Measurements from ENCODE around the gene RNF25.

Gene RNF25

DNA sequence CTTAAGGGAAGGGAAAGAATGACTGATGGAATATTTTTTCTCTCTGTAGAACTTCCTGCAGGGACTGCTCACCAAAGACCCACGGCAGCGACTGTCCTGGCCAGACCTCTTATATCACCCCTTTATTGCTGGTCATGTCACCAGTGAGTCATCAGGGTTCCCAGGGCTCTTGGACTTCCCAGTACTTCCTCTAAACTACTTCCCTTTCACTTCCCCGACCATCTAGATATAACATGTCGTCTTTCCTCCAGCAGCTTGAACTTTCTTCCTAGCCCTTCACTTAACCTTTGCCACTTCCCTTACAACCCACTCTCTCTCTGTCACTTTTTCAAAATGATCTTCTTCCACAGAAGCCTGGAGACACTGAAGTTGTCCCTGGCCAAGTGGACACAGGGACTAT, 7.3 kb upstream of the RNF25 start:
- DNase-seq, result no peak

- DNase-seq, result no peak
These were observed 627 bp downstream of the RNF25 start for GRCh38 chr2:218671097-218671653.

- no peak for DNase-seq
These were observed 7.1 kb downstream of the RNF25 start for GRCh38 chr2:218664653-218665052.

DNA sequence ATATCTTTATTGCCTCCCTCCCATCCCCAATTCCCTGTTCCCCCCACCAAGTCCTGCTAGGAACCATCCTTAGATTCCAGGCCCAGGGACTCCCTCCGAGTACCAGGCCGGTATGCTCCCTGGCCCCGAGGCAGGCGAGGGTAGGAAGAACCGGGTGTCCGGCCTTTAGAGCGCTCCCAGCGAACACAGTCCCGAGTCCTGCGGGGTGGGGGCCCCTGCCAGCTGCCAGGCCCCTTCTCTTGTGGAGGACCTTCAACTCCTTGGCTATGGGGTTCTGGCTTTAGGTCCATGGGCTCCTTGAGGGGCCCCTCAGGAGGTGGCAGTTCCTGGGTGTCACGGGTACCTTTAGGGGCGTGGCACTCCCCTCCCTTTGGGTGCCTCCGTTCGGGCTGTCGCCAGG, 7.9 kb downstream of the RNF25 start:
- no peak for DNase-seq

- DNase-seq, result no peak
These were observed 9.0 kb downstream of the RNF25 start for GRCh38 chr2:218662827-218663226.

DNA sequence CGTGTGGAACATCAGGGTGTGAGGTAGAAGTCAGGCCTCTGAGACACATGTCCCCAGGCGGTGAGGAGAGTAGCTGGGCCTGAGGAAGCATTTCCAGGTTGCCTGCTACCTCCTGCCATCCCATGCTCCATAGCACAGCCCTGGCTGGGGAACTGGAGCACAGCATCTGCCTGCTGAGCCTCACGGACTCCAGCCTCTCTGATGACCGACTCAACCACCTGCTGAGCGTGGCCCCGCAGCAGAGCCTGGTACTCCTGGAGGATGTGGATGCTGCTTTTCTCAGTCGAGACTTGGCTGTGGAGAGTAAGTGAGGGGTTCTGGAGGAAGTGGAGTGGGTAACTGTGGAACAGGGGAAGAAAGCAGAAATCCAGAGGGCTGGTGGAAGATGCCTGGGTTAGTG, 9.4 kb downstream of the RNF25 start:
- no peak for DNase-seq

GRCh38 chr2:218659988-218660358, 11.8 kb downstream of the RNF25 start:
- no peak for DNase-seq

DNA sequence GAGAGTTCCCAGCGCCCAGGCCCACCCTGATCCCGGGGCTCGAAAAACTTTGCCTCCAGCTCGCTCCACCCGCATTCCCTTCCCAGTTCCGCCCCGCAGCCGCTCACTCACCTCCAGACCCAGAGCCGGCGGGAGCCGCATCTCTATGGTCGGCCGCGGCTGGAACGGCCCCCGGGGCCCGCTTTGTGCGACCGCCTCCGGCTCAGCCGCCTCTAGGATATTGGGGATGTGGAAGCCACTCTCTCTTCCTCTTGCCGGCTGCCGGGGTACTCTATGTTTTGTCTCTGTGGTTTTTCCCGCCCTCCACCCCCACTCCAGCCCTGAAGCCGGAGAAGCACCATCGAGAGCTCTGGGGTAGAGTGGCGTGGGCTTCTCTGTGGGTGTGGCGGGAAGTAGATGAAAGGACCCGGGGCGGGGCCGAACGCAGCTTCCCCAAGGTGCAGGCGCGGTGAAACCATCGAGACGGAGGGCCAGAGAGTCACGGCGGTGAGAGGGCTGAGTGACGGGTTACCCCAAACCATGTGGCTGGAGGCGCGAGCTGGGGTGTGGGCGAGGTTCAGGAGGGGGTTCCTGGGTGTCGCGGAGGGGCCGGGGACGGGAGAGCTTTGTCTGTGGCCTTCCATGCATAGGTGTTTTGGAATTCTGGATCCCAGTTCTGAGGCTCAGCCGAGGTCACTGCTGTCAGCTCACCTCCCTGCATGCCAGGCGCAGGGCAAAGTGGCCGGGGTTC, 12.4 kb downstream of the RNF25 start, which contains the start of the genes BCS1L and ZNF142:
Gene BCS1L, plus strand, starts transcription at position 426 of the 730 bp plus-strand sequence. CDS start 1,305 bp downstream, outside the sequence.
Gene ZNF142, minus strand, starts transcription at position 366 of the 730 bp plus-strand sequence. CDS start 3,194 bp downstream, outside the sequence.
- DNase-seq, result peak; percentile 84

DNA sequence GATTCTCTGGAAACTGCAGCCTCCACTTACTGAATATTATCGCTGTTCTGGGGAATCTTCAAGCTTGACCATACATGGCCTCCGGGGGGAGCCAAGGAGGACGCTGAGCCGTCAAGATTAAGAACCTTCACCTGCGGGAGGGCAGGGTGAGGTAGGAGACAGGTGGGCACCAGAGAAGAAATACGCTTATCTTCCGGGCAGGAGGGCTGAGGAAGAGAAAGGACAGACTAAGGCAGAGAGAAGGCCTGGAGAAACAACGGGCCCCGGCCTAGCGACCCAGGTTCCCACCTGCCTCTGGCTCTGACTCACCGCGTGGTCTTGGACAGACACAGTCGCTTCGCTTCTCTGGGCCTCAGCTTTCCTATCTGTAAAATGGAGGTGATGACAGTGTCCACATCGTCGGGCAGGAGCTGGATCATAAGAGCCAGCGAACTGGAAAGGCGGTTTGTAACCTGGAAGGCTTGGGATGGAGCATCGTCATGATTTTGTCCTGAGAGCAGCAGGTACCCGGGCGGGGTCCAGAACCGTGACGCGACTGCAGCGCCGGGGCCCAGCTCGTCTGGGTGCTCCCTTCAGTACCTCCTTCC, 13.0 kb downstream of the RNF25 start:
- peak; percentile 33 for DNase-seq

DNA sequence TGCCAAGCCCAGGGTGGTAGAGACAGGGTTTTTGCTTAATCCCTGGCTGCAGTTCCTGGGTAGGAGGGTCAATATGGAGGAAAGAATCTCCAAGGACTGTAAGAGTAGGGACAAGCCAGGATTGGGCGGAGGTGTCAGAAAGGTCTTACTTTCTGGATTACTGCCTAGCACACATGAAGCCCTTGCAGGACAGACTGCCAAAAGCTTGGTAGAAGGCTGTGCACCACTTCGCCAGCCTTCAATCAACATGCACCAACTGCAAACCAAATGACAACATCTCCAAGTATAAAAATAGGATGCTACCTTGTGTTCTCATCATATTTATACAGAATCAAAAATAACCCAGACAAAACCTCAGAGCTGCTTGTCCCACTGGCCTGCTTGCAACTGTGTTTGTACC, 16.1 kb downstream of the RNF25 start:
- no peak for DNase-seq

GRCh38 chr2:218648787-218649100, 23.1 kb downstream of the RNF25 start:
- no peak for DNase-seq

DNA sequence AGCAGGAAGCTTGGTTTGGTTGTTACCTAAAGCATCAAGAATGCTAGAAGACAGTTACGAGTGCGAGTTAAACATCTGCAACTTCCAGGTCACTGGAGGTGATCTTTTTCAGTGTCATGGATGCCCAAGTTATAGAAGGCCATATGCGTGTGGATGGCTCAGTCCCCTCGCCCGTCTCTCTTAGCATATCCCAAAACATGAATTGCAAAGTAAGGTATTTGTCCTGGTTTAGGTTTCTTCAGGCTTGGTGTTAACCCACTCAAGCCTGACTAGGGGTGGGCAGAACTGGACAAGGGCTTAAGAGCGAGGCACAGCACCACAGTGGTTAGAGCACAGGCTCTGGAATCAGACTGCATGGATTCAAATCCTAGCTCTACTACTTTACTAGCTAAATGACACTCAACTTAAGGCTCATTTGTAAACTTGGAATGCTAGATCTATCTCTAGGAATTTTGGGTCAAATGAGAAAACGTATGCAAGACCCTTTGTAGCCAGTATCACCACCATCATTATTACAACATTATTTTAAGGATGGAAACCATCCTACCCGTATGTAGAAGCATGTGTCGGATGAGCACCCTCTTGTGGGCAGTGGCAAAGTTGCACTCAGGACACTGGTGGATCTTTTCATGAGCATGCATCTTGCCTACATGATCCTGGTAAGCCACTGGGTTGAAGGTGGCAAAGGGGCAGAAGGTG, 23.6 kb downstream of the RNF25 start:
- DNase-seq, result peak; percentile 58

DNA sequence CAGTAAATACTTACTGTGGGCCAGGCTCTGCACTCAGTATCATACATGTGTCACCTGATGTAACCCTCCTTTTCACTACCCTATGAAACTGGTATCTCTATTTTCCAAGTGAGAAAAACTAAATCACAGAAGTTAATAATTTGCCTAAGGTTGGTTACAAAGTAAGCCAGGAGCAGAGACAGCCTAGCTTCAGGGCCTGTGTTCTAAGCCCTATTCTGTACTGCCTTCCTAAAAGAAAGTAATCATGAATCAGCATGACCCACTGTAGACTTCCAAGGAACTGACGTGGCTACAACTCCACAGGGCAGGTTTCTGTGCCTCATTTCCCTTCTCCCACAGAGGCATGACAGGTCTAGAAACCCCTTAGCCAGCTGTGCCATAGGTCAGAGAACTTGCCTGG, 26.7 kb downstream of the RNF25 start:
- DNase-seq, result no peak

DNA sequence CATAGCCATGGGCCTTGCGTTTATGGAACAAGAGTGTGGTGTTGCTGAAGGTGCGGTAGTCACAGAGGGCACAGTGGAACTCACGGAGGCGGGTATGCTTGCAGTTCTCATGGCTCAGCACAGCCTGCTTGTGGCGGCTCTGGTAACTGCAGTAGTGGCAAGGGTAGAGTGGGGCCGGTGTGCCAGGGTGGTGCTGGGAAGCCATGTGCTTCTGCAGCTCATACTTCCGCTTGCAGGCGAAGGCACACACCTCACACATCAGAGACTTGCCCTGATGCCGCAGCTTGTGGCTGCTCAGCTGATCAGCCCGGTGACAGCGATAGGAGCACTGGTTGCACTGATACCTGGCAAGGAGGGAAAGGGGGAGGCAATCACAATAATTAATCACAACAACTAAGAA, 27.1 kb downstream of the RNF25 start:
- DNase-seq, result no peak

- no peak for DNase-seq
These were observed 28.0 kb downstream of the RNF25 start for GRCh38 chr2:218643751-218644310.

DNA sequence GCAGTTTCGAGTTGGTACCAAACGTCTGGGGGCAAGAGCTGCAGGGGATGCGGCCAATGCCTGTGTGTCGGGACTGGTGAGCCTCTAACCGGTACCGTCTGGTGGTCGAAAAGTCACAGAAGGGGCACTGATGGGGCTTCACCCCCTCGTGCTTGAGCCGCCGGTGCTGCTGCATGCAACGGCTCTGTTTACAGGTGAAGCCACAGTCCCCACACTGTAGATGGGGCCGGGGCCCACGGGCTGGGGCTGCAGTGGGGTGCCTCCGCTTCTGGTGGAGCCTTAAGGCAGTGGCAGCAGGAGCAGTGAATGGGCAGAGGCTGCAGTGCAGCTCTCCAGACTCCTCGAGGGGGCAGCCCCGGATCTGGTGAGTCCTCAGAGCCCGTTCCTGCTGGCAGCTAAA, 29.0 kb downstream of the RNF25 start:
- DNase-seq, result no peak

DNA sequence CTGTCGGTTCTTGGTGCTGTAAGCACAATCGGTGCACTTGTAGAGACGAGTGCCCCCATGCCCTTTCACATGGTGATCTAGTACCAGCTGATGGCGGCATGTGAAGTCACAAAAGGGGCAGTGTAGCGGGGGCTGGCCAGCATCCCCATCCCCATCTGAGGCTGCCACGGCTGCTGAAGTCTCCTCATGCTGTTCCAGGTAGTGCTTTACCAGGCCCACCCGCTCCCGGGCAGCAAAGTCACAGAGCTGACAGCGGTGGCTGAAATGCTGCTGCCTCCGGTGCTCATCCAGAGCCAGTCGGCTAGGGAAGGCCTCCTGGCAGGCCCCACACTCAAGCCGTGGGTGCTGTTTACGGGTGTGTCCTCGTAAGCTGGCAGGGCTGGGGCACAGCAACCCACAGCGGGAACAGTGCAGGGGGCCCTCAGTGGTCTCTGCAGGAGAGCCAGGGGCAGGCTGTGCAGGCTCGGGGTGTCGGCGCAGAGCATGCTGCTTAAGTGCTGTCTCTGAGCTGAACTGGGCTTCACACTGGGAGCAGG, 29.6 kb downstream of the RNF25 start:
- DNase-seq, result no peak

GRCh38 chr2:218638372-218638771, 33.4 kb downstream of the RNF25 start:
- no peak for DNase-seq

DNA sequence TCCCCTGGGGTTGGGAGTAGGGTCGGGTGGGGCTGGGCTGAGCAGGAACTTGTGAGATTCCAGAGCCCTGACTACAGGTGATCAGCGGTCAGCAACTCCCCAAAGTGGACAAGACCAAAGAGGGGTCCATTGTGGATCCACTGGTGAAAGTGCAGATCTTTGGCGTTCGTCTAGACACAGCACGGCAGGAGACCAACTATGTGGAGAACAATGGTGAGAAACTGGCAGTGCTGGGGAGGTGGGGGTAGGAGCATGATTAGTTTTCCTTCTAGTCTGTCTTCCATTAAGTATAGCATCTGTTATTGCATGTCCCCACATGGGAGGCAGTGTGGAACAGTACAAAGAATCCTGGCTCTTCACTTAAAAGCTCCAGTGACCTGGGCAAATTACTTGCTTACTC, 36.1 kb downstream of the RNF25 start:
- no peak for DNase-seq

DNA sequence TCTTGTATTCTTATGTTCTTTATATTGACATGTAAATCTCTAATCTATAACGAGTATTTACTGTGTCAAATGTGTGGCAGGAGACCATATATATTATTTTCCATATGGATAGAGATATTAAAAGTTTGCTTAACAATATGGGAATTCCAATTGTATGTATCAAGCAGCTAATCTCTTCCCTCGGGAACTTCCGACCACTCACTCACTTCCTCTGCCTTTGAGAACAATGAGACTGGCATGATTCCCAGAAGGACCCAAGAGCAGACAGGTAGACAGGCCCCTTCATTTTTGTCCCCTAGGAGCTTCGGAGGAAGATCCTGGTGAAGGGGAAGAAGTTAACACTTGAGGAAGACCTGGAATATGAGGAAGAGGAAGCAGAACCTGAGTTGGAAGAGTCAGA, 40.0 kb downstream of the RNF25 start:
- DNase-seq, result peak; percentile 40

DNA sequence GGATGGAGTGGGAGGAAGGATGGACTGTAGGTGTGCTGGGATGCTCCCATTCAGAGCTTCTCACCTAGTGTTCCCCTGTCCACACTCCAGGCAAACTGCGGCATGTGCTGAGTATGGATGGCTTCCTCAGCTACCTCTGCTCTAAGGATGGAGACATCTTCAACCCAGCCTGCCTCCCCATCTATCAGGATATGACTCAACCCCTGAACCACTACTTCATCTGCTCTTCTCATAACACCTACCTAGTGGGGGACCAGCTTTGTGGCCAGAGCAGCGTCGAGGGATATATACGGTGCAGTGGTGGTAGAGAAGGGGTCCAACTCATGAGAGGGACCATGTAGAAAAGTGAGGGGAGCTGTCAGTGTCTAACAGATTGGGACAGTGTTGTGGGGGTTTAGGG, 43.9 kb downstream of the RNF25 start:
- DNase-seq, result no peak

GRCh38 chr2:218626369-218626768, 45.4 kb downstream of the RNF25 start:
- DNase-seq, result no peak

- no peak for DNase-seq
These were observed 48.5 kb downstream of the RNF25 start for GRCh38 chr2:218623366-218623705.

Data from fibroblast of skin of scalp (primary cell).